Right ventricle myocardium inferior (tissue), 1 donor: ENCODE measurements around the gene KLF3. TPM values are rescaled to one million over a fixed set of nuclear protein-coding genes. Genes with fewer than 3 reads are reported as not detected.
A peak's percentile ranks its signal among the peaks of the same experiment; 100 is the strongest.

ENCODE experiments used
- ATAC-seq: fragments of 200-7000 bp; cut with Tn5 transposase; one replicate; pipeline ENCODE4 v1.9.1; 2020; ENCODE audit warnings: mild to moderate bottlenecking, moderate library complexity
- DNase-seq: peaks from one replicate; pipeline ENCODE4 v3.0.0; 2021; ENCODE audit errors: missing footprints
- intact Hi-C: fragments of 100-400 bp; cut with DNase I; formaldehyde crosslinking; loops from one replicate; pipeline ENCODE4 v1.11.0; 2022
- total RNA-seq: library from RNA; stranded (reverse); fragmentation: NEBNext Ultra II Directional; extraction: Animal tissue kit (Norgen Biotek cat#: 25700); gene quantifications from one replicate; pipeline ENCODE4 v1.2.1, GENCODE V29; 2021
- donor health status: DM: no; HTN: yes; CAD: no; lungs with severe emphysema.

KLF3 gene
- total RNA-seq, 1 donor from 2014 or later, result 18.9 TPM

DNA sequence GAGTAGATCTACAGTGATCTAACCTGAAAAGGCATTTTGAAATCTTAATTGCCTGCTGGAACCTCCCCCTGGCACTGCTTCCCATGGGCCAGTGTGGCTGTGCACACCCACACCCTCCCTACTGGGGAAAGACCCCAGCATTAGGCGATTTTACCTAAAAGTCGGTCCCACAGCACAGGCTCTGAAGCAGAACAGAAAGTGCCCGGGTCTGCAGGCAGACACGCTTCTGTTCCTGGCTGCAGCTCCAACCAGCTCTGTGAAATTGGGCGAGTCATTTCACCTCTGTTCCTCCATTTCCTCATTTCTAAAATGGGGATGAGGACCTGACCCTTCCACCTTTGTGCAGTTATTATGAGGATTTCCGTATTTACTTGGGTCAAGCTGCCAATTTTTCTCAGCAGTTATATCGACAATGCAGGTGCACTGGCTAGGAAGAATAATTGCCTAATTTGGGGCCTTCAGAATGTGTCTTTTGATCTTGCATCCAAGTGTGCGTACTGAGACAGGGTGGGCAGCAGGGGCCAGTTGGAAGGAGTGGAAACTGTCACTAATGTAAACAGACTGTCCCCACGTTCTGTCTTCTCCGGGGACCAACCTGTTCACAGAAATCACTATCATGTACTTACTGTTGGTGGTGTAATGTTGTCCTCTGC lies 7.1 kb downstream of the KLF3 start:
- ATAC-seq (no peak), DNase-seq (no peak)

GRCh38 chr4:38671592-38671940 lies 7.6 kb downstream of the KLF3 start:
- intact Hi-C loops, result loop anchor here (5.0 kb wide), 1 partner anchor 104 kb away; no protein-coding TSS in a partner anchor
- DNase-seq (no peak), ATAC-seq (no peak)

More for the DNA sequence above, 7.1 kb downstream of the KLF3 start:
- intact Hi-C loops, result loop anchor here (5.0 kb wide), 1 partner anchor 104 kb away; no protein-coding TSS in a partner anchor

DNA sequence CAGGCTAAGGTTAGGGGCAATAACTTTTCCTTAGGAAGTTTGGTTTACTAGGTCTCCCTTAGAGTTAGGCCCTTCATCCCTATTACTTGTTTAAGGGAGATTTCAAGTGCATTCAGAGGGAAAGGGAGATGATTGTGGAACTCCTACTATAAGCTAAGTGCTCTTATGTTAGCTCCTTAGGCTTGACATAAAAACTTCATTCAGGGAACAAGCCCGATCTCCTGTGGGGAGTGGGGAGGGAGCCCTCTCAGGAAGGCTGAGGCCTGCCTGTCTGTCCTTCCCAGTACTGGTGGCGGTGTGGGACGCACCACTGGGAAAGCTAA lies 8.0 kb downstream of the KLF3 start:
- ATAC-seq (no peak), DNase-seq (no peak)
- intact Hi-C loops, result loop anchor here (5.0 kb wide), 1 partner anchor 105 kb away; no protein-coding TSS in a partner anchor

DNA sequence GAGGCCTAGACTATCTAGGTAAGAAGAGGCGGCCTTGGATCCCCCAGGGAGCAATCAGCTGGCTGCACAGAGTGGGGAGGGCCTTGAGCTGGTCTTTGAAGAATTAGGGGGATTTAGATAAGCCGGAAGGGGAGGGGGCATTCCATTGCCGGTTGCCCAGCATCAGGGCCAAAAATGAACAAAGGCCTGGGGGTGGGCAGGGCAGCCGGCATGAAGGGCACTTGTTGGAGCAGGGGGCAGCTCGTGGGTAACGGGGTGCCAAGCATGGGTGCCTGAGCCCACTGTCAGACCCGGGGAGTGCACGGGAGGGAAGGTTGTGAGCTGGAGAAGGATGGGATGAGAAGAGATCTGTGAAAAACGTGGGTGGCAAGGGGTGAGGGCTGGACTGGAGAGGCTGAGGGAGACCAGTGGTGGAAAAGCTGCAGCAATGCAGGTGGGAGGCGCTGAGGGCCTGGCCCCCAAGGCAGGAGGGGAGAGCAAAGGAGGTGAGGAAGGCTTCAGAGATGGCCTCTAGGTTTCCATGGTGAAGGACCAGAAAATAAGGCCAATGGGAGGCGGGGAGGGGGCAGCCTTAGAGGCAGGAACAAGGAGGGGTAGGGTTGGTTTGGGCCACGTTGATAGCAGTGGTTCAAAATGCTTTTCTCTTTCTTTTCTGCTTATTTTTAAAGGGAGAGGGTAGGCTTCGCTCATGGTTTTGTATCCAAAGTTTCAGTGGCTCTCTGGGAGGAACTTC lies 8.6 kb downstream of the KLF3 start:
- intact Hi-C loops, result loop anchor here (5.0 kb wide), 1 partner anchor 105 kb away; no protein-coding TSS in a partner anchor
- peak; percentile 3 for ATAC-seq
- no peak for DNase-seq

GRCh38 chr4:38673130-38673978 lies 9.4 kb downstream of the KLF3 start:
- no peak for DNase-seq
- ATAC-seq, result peak; percentile 77
- intact Hi-C loops, result loop anchor here (5.0 kb wide), 1 partner anchor 106 kb away; no protein-coding TSS in a partner anchor

- ATAC-seq (peak; percentile 25), DNase-seq (no peak)
- intact Hi-C loops, result loop anchor here (1.0 to 5.0 kb wide), 5 partner anchors 58 to 606 kb away; no protein-coding TSS in a partner anchor
These were observed 10.5 kb downstream of the KLF3 start for GRCh38 chr4:38674258-38675144.

- DNase-seq, result no peak
- ATAC-seq, result peak; percentile 49
- intact Hi-C loops, result loop anchor here (1.0 to 5.0 kb wide), 4 partner anchors 57 to 607 kb away; no protein-coding TSS in a partner anchor
These were observed 11.4 kb downstream of the KLF3 start for GRCh38 chr4:38675146-38676121.

DNA sequence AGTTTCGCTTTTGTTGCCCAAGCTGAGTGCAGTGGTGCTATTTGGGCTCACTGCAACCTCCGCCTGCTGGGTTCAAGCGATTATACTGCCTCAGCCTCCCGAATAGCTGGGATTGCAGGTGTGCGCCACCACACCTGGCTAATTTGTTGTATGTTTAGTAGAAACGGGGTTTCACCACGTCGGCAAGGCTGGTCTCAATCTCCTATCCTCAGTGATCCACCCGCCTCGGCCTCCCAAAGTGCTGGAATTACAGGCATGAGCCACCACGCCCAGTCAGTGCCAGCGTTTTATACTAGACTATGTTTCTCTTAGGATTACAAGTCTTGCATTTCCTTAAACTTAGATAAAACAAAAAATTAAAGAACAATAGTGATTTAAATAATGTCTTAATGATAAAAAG lies 13.0 kb downstream of the KLF3 start:
- no peak for DNase-seq
- no peak for ATAC-seq
- intact Hi-C loops, result loop anchor here (5.0 kb wide), 1 partner anchor 55 kb away; no protein-coding TSS in a partner anchor

GRCh38 chr4:38677441-38677840 lies 13.4 kb downstream of the KLF3 start:
- intact Hi-C loops, result loop anchor here (5.0 kb wide), 1 partner anchor 55 kb away; no protein-coding TSS in a partner anchor
- no peak for DNase-seq
- ATAC-seq, result no peak

- intact Hi-C loops, result loop anchor here (5.0 kb wide), 1 partner anchor 54 kb away; no protein-coding TSS in a partner anchor
- DNase-seq, result no peak
- peak; percentile 26 for ATAC-seq
These were observed 14.1 kb downstream of the KLF3 start for GRCh38 chr4:38678078-38678477.

DNA sequence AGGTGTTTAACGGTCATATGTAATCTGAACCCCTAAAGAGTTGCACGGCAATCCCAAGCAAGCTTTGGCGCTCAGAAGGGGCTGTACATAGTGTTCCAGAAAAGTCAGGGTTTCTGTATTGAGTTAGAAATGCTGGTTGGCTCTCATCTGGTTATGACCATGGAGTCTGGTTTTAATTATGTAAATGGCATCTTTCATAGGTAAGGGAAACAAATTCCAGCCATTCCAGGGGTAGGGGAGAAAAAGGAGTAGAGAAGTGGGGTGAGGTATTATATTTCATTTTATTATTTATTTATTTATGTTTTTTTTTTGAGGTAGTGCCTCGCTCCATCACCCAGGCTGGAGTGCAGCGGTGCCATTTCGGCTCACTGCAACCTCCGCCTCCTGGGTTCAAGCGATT lies 15.9 kb downstream of the KLF3 start:
- DNase-seq (no peak), ATAC-seq (no peak)
- intact Hi-C loops, result loop anchor here (5.0 kb wide), 1 partner anchor 52 kb away; no protein-coding TSS in a partner anchor

DNA sequence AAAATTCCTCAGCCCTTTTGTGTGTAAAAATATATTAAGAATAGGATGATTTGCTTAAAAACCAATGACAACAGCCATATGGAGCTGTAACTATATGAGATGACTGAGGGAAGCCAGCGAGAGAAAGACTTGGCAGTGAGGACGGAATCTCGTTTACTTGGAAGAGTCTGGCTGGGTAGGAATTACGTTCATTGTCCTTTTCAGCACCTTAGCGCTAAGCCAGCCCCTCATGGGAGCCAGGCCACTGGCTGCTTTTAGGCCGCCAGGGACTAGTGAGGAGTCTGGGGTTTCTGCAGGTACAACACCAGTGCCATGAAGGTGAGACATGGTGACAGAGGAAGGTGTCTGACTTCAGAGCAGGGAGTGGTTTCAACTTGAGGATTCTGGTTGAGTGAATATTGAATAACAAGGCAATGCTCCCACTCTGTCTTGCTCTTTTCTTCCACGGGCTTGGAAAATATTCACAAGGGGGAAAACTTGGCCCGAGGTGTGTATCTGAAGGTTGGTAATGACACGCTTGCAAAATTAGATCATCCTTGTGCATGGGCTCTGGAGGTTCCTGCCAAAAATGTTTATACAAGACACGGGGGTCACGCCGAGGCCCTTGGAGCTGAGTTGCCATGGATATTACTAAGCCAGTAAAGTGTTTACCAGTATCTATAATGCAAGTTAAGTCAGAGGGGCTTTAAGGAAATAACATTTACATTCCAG lies 17.4 kb downstream of the KLF3 start:
- DNase-seq (no peak), ATAC-seq (peak; percentile 32)
- intact Hi-C loops, result no loop called here

- no peak for DNase-seq
- intact Hi-C loops, result no loop called here
- ATAC-seq, result no peak
These were observed 18.3 kb downstream of the KLF3 start for GRCh38 chr4:38682336-38682735.

DNA sequence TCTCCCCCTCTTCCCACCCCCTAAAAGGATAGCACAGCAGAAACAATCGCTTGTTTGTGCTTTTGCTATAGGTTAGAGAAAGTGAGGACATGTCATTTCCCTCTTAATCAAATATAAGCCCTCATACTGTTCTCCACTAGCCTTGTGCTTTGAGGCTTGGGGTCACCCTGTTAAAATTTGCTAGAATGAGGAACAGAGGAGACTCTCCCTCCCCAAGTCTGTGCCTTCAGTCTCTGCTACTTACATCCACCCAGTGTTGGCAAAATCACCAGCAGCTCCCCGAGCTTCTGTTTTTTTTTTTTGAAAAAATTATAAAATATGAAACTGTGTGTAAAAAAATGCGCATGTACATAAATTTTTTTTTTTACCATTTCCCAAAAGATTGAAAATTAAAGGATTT lies 19.3 kb downstream of the KLF3 start:
- ATAC-seq (no peak), DNase-seq (no peak)
- intact Hi-C loops, result no loop called here

GRCh38 chr4:38684271-38684670 lies 20.3 kb downstream of the KLF3 start:
- ATAC-seq, result no peak
- intact Hi-C loops, result no loop called here
- no peak for DNase-seq
